Osteoblast (primary cell): ENCODE data around the gene IL4I1. TPM values are rescaled to one million over a fixed set of nuclear protein-coding genes. Genes with fewer than 3 reads are reported as not detected.

Experiments used
- DNase-seq: peaks from one replicate; pipeline ENCODE4 v3.0.0; 2011; ENCODE audit warnings: low spot score, mixed read lengths; ENCODE audit not compliant: insufficient read length; ENCODE audit errors: missing footprints
- H2AFZ ChIP-seq: 2 replicates; pipeline ENCODE4 v1.6.0; 2011; ENCODE audit warnings: mild to moderate bottlenecking, low read length
- H3K27ac ChIP-seq: 2 replicates; pipeline ENCODE4 v1.5.1; 2011; ENCODE audit warnings: mild to moderate bottlenecking, low read depth, low read length, moderate library complexity
- H3K27me3 ChIP-seq: 2 replicates; pipeline ENCODE4 v1.6.0; 2012; ENCODE audit warnings: mild to moderate bottlenecking, control low read depth, inconsistent platforms, low read length, moderate library complexity; ENCODE audit not compliant: insufficient read depth
- H3K36me3 ChIP-seq: 2 replicates; pipeline ENCODE4 v1.5.1; 2011; ENCODE audit warnings: mild to moderate bottlenecking, low read length, control low read depth, moderate library complexity; ENCODE audit not compliant: insufficient read depth
- H3K4me1 ChIP-seq: 2 replicates; pipeline ENCODE4 v1.5.1; 2011; ENCODE audit warnings: mild to moderate bottlenecking, low read length, control low read depth, moderate library complexity; ENCODE audit not compliant: insufficient read depth
- H3K4me2 ChIP-seq: 2 replicates; pipeline ENCODE4 v1.6.0; 2011; ENCODE audit warnings: mild to moderate bottlenecking, low read length; ENCODE audit not compliant: insufficient read depth
- H3K4me3 ChIP-seq: fragments of 200-600 bp; sonication (generic); 3 replicates; pipeline ENCODE4 v1.5.1; 2012; ENCODE audit warnings: mild to moderate bottlenecking, low read length, inconsistent platforms; ENCODE audit not compliant: insufficient read depth
- H3K79me2 ChIP-seq: 2 replicates; pipeline ENCODE4 v1.6.0; 2012; ENCODE audit warnings: mild to moderate bottlenecking, low read length, control low read depth, inconsistent platforms; ENCODE audit not compliant: insufficient read depth
- H3K9me3 ChIP-seq: 2 replicates; pipeline ENCODE4 v1.5.1; 2011; ENCODE audit warnings: low read depth, low read length, control low read depth
- H4K20me1 ChIP-seq: 2 replicates; pipeline ENCODE4 v1.6.0; 2012; ENCODE audit warnings: mild to moderate bottlenecking, low read length, control low read depth; ENCODE audit not compliant: insufficient read depth
- CTCF ChIP-seq: IDR thresholded peaks from 2 replicates; pipeline ENCODE4 v1.5.1; 2011; ENCODE audit warnings: mild to moderate bottlenecking, low read depth, low read length, moderate library complexity; ENCODE audit errors: extremely low read depth
- total RNA-seq: library from RNA; depleted of rRNA; stranded (reverse); fragments of >200 nt; gene quantifications from 2 replicates; pipeline ENCODE4 v1.2.3, GENCODE V29; 2012

Gene IL4I1
- total RNA-seq, 1 donor = 1.4 TPM

GRCh38 chr19:49933643-49934042, 37.0 kb upstream of the IL4I1 start:
- Histone ChIP-seq H3K27me3 (no peaks in the 10 kb centered on the region), H3K36me3 (no peaks in the 10 kb centered on the region), H3K4me3 (no peak overlapping the region), H4K20me1 (peaks cover 6% of the 10 kb centered on the region), H3K4me2 (no peak overlapping the region), H2AFZ (no peak overlapping the region), H3K4me1 (peaks cover 3% of the 10 kb centered on the region), H3K27ac (no peak overlapping the region), H3K79me2 (peaks cover 6% of the 10 kb centered on the region), H3K9me3 (no peaks in the 10 kb centered on the region)
- TF ChIP-seq CTCF = no peak
- DNase-seq = no peak

DNA sequence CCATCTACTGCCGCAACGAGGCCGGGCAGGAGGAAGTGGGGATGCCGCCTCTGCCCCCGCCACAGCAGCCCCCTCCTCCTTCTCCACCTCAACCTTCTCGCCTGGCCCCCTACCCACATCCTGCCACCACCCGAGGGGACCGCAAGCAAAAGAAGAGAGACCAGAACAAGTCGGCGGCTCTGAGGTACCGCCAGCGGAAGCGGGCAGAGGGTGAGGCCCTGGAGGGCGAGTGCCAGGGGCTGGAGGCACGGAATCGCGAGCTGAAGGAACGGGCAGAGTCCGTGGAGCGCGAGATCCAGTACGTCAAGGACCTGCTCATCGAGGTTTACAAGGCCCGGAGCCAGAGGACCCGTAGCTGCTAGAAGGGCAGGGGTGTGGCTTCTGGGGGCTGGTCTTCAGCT, 36.0 kb upstream of the IL4I1 start:
- Histone ChIP-seq H3K27me3 (no peaks in the 10 kb centered on the region), H3K27ac (no peak overlapping the region), H3K79me2 (peaks cover 14% of the 10 kb centered on the region), H3K4me1 (peaks cover 3% of the 10 kb centered on the region), H3K9me3 (no peaks in the 10 kb centered on the region), H4K20me1 (peaks cover 6% of the 10 kb centered on the region), H2AFZ (no peak overlapping the region), H3K4me3 (no peak overlapping the region), H3K4me2 (no peak overlapping the region), H3K36me3 (no peaks in the 10 kb centered on the region)
- TF ChIP-seq CTCF = no peak
- DNase-seq = no peak

- Histone ChIP-seq H4K20me1 (peaks cover 6% of the 10 kb centered on the region), H3K4me2 (no peak overlapping the region)
Measured at GRCh38 chr19:49932041-49932451, 35.4 kb upstream of the IL4I1 start.

More at GRCh38 chr19:49932041-49932451, 35.4 kb upstream of the IL4I1 start:
- Histone ChIP-seq H3K27ac (no peak overlapping the region), H3K27me3 (no peaks in the 10 kb centered on the region), H3K9me3 (no peaks in the 10 kb centered on the region), H3K4me3 (no peak overlapping the region), H3K36me3 (peaks cover 5% of the 10 kb centered on the region), H3K79me2 (peaks cover 20% of the 10 kb centered on the region), H2AFZ (no peak overlapping the region), H3K4me1 (peaks cover 3% of the 10 kb centered on the region)
- no peak for TF ChIP-seq CTCF
- no peak for DNase-seq
